Tibial nerve (tissue), 4 donors: ENCODE data around the gene RPL39L. TPM values are rescaled to one million over a fixed set of nuclear protein-coding genes. Genes with fewer than 3 reads are reported as not detected.

Experiments
- DNase-seq, 2 donors: peaks; one replicate each; pipeline ENCODE4 v3.0.0-alpha.2; 2019; ENCODE audit warnings: low spot score in 2 of 2
- H3K27ac ChIP-seq, 4 donors: fragments of 200-600 bp; sonication (generic) in 3 of 4; one replicate each; pipeline ENCODE4 v1.5.1; 2017 to 2019; ENCODE audit warnings: mild to moderate bottlenecking in 1 of 4
- H3K27me3 ChIP-seq, 2 donors: fragments of 200-600 bp; sonication (generic) in 1 of 2; one replicate each; pipeline versions ENCODE4 v1.5.1 to v1.6.0; 2017 to 2019
- H3K36me3 ChIP-seq, 3 donors: fragments of 200-600 bp; sonication (generic); one replicate each; pipeline ENCODE4 v1.5.1; 2018 to 2019
- H3K4me1 ChIP-seq, 4 donors: fragments of 200-600 bp; sonication (generic) in 3 of 4; one replicate each; pipeline ENCODE4 v1.5.1; 2017 to 2019
- H3K4me3 ChIP-seq, 4 donors: fragments of 200-600 bp; sonication (generic) in 3 of 4; one replicate each; pipeline ENCODE4 v1.5.1; 2017 to 2019; ENCODE audit warnings: mild to moderate bottlenecking in 1 of 4, moderate library complexity in 1 of 4
- H3K9me3 ChIP-seq, 4 donors: fragments of 200-600 bp; sonication (generic) in 3 of 4; one replicate each; pipeline ENCODE4 v1.5.1; 2017 to 2019
- EP300 ChIP-seq, 2 donors: sonication (generic); formaldehyde crosslinking; IDR thresholded peaks; one replicate each; pipeline ENCODE4 v1.6.1; 2017; ENCODE audit warnings: antibody characterized with exemption in 2 of 2, mild to moderate bottlenecking in 1 of 2
- POLR2A ChIP-seq, 2 donors: fragments of 450-650 bp; IDR thresholded peaks; one replicate each; pipeline ENCODE4 v1.6.1; 2017; ENCODE audit warnings: antibody characterized with exemption in 2 of 2, mild to moderate bottlenecking in 2 of 2, moderate library complexity in 2 of 2
- WGBS, 2 donors: methylation state at CpG; one replicate each; pipeline ENCODE4 v1.1.5; 2018; 5-methylcytosine and 5-hydroxymethylcytosine counted together
- total RNA-seq, 4 donors: library from RNA; depleted of rRNA; stranded (reverse); fragments of >200 nt; gene quantifications; one replicate each; pipeline ENCODE4 v1.1.0, GENCODE V29; 2016
- TF ChIP-seq, protein P1 (sequence below), 5 experiments: fragments of 200-600 bp in 3 of 5; fragments of 450-650 bp in 2 of 5; sonication (generic) in 3 of 5; IDR thresholded peaks; one replicate each; pipeline ENCODE4 v1.5.1; 2016 to 2019; ENCODE audit warnings: antibody characterized with exemption in 5 of 5, mild to moderate bottlenecking in 3 of 5, moderate library complexity in 2 of 5

RPL39L gene
- total RNA-seq, 4 donors from 2014 or later, result 1.4 to 15.0 (median 10.7) TPM

DNA sequence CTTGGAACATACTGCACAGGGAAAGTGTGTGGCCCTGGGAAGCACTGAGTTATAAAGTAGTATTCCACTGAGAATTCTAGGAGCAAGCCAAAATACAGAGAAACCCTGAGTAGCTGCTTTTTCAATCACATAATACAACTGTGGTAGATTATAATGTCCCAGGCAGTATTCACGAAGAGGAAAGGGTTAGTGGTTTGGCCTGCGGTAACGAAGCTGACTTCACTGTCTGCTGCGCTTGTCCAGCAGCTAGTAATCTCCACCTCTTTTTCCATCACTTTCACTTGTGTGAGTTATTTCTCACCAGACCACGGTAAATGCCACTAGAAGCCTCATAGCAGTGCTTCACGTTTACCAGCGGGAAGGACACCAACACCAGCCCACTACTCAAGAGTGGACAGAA, 34.4 kb downstream of the RPL39L start:
- no peaks in the 10 kb centered on the region for H3K9me3 ChIP-seq
- H3K36me3 ChIP-seq, result no peaks in the 10 kb centered on the region
- WGBS, 2 donors, result 50 to 57% methylated on average over 7 of the region's 7 CpGs
- TF ChIP-seq POLR2A (IDR thresholded peaks at IDR 0.05) (no peak), EP300 (IDR thresholded peaks at IDR 0.05) (no peak)
- TF ChIP-seq, protein P1, sequence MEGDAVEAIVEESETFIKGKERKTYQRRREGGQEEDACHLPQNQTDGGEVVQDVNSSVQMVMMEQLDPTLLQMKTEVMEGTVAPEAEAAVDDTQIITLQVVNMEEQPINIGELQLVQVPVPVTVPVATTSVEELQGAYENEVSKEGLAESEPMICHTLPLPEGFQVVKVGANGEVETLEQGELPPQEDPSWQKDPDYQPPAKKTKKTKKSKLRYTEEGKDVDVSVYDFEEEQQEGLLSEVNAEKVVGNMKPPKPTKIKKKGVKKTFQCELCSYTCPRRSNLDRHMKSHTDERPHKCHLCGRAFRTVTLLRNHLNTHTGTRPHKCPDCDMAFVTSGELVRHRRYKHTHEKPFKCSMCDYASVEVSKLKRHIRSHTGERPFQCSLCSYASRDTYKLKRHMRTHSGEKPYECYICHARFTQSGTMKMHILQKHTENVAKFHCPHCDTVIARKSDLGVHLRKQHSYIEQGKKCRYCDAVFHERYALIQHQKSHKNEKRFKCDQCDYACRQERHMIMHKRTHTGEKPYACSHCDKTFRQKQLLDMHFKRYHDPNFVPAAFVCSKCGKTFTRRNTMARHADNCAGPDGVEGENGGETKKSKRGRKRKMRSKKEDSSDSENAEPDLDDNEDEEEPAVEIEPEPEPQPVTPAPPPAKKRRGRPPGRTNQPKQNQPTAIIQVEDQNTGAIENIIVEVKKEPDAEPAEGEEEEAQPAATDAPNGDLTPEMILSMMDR (IDR thresholded peaks at IDR 0.05), result no peak
- H3K4me3 ChIP-seq, result peak overlapping the region in 2 of 4 donors; percentile 4 to 28
- peaks cover 0 to 63% (median 11%) of the 10 kb centered on the region in 4 donors for H3K4me1 ChIP-seq
- peak overlapping the region in 3 of 4 donors; percentile 22 to 71 (median 64) for H3K27ac ChIP-seq
- DNase-seq, result no peak
- no peaks in the 10 kb centered on the region for H3K27me3 ChIP-seq

DNA sequence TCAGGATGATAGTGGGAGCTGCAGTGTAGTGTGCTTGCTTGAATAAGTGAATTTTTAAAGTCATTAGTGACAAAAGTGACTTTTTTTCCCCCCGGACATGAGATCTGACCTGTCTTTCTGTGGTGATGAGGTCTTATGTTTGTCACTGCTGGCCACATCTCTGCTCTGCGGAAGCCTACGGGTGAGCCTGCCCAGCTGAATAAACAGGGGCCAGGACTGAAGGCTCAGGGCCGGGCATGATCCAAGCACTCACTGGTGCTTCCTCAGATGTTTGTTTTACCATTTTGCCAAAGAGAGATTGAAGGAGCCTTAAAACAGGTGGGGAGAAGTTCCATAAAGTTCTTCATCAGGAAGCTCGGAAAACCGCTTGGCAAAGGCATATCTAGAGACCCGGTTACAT, 35.0 kb downstream of the RPL39L start:
- Histone ChIP-seq H3K4me3 (no peak overlapping the region), H3K27me3 (no peaks in the 10 kb centered on the region), H3K27ac (peak overlapping the region in 3 of 4 donors; percentile 22 to 71 (median 64)), H3K9me3 (peaks cover 0 to 3% (median under 1%) of the 10 kb centered on the region in 4 donors), H3K36me3 (no peaks in the 10 kb centered on the region), H3K4me1 (peaks cover 0 to 63% (median 11%) of the 10 kb centered on the region in 4 donors)
- TF ChIP-seq, protein P1 (IDR thresholded peaks at IDR 0.05), result no peak
- TF ChIP-seq EP300 (IDR thresholded peaks at IDR 0.05), result no peak
- no peak for TF ChIP-seq POLR2A (IDR thresholded peaks at IDR 0.05)
- 63 to 75% methylated on average over 7 of the region's 7 CpGs for WGBS, 2 donors
- DNase-seq, result no peak

DNA sequence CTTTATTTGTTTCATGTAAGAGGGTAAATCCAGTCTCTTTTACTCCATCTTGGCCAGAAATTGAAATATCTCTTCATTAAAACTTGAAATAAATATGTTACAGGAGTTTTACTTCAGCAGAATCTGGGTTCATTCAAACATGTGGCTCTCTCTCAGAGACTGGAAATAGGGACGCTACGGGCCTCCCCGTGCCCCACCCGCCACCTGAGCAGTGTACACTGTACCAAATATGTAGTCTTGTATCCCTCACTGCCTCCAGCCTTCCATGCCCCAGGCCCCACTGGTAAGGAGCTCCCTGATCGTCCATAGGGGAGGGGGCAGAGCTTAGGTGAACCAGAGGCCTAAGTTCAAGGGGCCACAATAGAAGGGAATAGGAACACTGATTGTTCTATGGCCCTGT, 36.0 kb downstream of the RPL39L start:
- Histone ChIP-seq H3K36me3 (no peaks in the 10 kb centered on the region), H3K4me1 (peaks cover 0 to 59% (median 11%) of the 10 kb centered on the region in 4 donors), H3K27me3 (no peaks in the 10 kb centered on the region), H3K4me3 (no peak overlapping the region), H3K27ac (peak overlapping the region in 1 of 4 donors; percentile 18), H3K9me3 (peaks cover 0 to 8% (median 1%) of the 10 kb centered on the region in 4 donors)
- TF ChIP-seq, protein P1 (IDR thresholded peaks at IDR 0.05), result no peak
- TF ChIP-seq POLR2A (IDR thresholded peaks at IDR 0.05) (no peak), EP300 (IDR thresholded peaks at IDR 0.05) (no peak)
- DNase-seq, result no peak
- WGBS, 2 donors, result 91% methylated on average over 5 of the region's 5 CpGs

DNA sequence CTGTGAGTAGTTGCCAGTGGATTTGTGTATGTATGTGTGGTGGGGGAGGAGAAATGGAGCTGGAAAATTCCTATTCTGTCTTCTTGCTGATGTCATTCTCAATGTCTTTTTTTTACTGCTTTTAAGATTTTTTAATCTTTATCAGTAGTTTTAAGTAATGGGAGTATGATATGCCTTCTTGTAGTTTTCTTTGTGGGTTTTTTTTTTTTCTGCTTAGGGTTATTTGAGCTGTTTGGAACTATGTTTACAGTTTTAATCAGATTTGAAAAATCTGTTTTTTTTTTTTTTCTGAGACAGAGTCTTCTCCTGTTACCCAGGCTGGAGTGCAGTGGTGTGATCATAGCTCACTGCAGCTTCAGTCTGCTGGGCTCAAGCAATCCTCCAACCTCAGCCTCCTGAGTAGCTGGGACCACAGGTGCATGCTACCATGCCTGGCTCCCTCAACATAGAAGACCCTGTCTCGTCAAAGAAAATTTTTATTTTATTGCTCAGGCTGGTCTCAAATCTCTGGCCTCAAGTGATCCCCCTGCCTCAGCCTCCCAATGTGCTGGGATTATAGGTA, 37.1 kb downstream of the RPL39L start:
- no peak for TF ChIP-seq POLR2A (IDR thresholded peaks at IDR 0.05)
- TF ChIP-seq, protein P1 (IDR thresholded peaks at IDR 0.05), result no peak
- TF ChIP-seq EP300 (IDR thresholded peaks at IDR 0.05), result no peak
- H3K4me1 ChIP-seq, result peaks cover 0 to 48% (median 11%) of the 10 kb centered on the region in 4 donors
- WGBS, 2 donors, result 67 to 87% methylated on average over 1 of the region's 1 CpG
- DNase-seq, result no peak
- H3K36me3 ChIP-seq, result no peaks in the 10 kb centered on the region
- no peaks in the 10 kb centered on the region for H3K27me3 ChIP-seq
- H3K9me3 ChIP-seq, result peaks cover 0 to 19% (median 4%) of the 10 kb centered on the region in 4 donors
- H3K27ac ChIP-seq, result peak overlapping the region; percentile 25 to 85 (median 56)
- peak overlapping the region; percentile 13 to 46 (median 18) for H3K4me3 ChIP-seq
